GM18498 (cell line): ENCODE measurements around the gene GLP2R.

ENCODE experiments used
- ATAC-seq: cut with Tn5 transposase; IDR thresholded peaks from one replicate; pipeline ENCODE4 v1.9.1; 2021; ENCODE audit warnings: mild to moderate bottlenecking, moderate library complexity; ENCODE audit not compliant: unreplicated experiment

Gene GLP2R

DNA sequence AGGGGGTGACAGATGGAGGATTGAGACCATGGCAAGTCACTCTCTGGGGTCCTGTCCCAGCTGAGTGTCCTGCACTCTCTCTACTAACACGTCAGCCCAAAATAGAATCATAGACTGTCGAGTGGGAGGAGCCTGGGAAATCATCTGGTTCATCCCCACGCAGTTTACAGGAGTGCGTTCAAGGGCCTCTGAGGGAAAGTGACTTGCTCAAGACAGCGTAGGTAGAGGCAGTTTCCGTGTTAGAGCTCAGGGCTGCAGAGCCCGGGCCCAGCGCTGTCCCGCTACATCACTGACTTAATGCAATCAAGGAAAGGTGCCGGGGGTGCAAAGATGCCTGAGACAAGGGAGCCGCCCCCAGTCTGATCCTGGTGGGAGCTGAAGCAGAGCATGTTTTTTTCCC, 14.2 kb upstream of the GLP2R start:
- no peak for ATAC-seq

DNA sequence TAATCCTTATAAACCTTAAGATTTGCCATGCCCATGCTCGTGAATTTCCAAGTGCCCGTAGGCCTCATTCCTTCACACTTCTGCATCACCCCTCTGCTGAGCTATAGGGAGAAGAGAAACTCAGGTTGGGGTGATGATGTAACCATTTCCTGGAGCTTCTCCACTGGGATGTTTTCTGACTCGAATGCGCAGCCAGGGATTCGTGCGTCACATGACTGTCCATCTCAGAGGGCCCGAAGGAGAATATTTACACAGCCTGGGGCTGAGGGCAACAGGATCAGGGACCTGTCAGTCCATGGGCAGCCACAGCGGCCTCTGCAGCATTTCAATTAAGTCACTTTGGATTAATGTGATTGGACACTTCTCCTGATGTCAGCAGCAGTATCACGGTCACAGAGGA, 12.6 kb upstream of the GLP2R start:
- ATAC-seq = no peak

DNA sequence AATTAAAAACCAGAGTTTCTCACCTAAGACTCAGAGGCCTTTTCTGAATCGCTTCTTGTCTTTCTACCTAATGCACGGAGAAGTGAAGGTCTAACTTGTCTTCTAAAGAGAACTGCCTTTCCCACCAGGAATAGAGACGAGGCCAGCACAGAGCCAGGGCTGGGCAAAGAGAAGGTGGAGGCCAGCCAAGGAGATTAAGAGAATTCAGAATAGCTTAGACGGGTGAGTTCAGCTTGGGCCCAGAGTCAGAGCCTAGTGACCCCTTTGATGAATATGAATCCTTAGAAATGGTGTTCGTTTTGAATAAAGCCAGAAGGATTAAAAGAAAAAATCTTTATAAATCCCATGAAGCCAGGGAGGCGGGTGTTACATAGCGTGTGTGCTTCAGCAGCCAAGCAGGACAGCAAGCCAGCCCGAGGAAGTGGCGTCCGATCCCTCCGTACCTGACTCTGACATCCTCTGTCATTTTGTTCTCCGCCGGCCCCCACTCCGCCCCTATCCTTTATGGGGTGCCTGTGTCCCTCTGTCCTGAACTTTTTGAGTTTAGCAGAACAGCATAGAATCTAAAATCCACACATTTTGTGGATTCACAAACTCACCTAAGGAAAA, 11.3 kb upstream of the GLP2R start:
- ATAC-seq = no peak

DNA sequence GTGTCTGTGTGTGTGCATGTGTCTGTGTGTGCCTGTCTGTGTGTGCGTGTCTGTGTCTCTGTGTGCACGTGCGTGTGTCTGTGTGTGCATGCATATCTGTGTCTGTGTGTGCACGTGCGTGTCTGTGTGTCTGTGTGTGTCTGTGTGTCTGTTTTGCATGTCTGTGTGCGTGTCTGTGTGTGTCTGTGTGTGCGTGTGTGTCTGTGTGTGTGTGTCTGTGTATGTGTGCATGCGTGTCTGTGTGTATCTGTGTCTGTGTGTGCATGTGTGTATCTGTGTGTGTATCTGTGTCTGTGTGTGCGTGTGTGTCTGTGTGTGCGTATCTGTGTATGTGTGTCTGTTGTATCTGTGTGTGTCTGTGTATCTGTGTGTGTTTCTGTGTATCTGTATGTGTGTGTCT, 9.3 kb upstream of the GLP2R start:
- no peak for ATAC-seq

DNA sequence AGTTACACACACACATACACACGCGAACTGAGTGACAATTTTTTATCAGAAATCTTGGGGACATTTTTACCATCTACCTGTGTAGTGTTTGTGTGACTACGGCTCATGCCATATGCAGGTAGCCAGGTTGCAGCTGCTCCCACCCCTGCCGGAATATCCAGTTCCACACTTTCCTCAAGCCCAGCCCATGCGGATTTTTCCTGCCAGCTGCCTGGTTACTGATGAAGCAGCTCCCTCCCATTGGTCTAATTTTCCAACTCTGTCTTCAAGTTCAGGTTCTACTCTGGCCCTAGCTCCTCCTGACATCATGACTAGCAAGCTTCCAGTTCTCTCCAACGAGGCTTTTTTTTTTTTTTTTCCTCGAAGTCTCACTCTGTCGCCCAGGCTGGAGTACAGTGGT, 8.6 kb upstream of the GLP2R start:
- ATAC-seq = no peak

DNA sequence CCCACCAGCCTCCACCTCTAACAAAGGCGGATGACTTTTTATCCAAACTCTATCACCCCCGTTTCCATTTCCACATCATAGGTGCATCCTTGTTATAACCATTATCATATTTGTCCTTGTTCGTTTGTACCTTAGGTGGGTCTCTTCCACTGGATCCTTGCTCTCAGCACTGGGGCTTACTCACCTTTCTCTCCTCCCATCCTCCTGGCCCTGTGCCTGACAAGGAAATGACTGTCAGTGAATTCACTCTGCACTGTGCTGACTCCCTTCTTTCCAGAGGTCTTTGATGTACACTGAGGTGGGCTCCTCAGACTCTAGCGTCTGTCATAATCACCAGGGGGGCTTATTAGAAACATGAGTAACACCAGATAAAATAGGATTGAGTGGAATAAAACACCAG, 7.0 kb upstream of the GLP2R start:
- no peak for ATAC-seq

DNA sequence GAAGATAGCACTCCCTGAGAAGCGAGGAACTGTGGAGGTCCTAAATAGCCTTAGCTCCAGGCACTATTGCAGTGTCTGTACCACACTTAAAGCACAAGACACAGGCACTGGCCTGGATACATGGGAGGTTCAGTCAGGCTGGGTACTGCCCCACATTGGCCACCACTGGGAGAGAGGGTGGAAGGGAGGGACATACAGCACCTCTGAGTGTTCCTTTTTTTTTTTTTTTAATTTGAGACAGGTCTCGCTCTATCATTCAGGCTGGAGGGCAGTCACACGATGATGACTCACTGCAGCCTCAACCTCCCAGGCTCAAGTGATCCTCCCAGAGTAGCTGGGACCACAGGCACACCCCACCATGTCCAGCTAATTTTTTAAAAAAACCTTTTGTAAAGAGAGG, 5.3 kb upstream of the GLP2R start:
- no peak for ATAC-seq

DNA sequence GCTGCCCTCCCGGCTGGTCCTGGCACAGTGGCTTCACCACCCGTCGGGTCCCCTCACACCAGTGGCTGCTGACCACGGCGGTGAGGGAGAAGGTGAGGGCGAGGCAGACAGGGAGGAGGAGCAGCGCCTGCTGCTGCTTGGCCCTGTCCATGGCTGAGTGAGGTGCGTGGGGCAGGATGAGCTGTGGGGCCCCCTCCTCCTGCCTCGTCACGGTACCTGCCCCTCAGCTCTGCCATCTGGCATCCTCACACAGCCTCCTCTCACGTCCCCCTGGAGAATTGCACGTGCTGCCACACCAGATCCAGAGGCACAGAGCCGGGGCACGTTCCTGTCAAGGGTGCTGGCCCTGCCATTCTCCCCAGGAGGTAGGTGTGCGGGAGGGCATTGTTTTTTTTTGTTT, 3.8 kb upstream of the GLP2R start, which contains the start of gene GSG1L2:
TSS of gene GSG1L2 (minus strand) at position 159 of the 400 bp plus-strand sequence. CDS start at position 151, 8 bp downstream.
- no peak for ATAC-seq

DNA sequence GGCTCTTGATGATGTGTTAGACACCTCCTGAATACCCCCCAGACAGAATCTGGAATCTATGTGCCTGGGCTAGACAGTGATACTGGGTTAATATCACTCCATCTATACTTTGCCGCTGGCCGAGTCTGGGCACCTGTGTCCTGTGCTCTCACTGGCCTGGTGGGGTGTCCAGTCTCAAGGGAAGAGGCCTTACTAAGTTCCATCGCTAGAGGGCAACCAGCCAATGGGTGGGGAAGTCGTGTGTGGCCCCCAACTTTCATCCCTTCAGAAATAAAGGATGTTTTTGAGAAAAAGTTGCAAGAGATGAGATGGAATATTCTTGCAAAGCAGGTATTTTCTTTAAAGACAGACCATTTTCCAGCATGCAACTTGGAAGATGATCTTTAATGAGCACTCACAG, 1.6 kb upstream of the GLP2R start:
- no peak for ATAC-seq

DNA sequence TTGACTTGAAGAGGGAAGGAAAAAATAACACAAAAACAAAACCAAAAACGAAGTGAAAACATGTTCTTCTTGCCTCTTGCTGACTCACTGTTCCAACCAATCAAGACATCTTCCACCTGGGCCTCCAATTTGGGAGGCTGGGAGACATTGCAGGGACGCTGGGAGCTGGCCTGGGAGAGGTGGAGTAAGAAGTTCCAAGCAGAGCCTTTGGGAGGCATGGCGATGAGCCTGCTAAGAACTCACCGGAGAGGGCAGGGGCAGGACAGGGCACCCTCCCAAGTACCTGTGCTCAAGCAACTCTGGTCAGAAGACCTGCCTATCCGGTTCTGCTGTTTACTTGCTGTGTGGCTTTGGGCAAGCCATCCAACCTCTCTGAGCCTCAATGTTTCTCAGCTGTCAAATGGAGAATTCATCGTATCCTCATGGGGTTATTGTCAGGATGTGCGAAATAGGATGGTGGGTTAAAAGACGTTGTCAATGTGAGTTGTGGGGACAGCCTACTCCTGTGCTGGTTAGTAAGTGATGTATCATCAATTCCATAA, 856 bp upstream of the GLP2R start:
- no peak for ATAC-seq

DNA sequence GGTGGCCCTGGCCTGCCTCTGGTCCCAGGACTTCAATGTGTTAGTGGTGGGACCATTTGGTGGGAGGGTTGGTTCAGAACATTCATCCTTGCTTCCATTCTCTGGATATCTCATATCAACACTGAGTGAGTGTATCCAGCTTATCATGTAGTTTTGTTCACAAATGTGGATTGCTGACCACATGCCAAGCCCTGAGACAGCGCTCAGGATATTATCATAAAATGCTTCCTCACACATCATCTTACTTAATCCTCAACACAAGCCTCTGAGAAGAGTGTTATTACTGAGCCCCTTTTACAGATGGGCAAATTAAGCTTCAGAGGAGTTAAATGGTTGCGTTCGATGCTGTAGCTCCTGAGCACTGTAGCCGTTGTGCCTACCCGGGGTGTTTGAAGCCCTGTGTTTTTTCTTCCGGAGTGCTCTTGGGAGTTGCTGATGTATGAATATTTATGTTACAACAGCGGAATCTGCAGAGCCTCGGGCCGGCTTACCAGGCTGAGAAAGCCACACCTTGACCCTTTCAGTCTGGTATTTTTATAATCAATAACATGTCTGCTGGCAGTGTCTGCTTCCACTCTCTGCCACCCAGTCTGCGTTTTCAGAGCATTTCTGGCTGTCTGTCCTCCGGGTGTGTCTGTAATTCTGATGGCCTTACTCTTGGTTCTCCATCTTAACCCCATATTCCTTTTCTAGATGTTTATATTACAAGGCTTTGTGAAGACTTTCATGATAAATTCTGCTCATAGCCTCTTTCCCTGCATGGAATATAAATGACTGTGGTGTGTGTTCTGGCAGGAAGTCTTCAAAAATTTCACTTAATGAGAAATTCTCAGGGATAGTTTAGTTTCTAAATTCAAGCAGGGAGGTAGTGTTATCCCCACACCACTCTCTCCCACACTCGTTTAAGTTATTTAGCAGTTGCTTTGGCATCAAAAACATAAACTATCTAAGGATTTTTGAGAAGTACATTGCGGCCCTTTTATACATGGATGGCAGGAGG, 2.9 kb downstream of the GLP2R start:
- ATAC-seq = no peak

DNA sequence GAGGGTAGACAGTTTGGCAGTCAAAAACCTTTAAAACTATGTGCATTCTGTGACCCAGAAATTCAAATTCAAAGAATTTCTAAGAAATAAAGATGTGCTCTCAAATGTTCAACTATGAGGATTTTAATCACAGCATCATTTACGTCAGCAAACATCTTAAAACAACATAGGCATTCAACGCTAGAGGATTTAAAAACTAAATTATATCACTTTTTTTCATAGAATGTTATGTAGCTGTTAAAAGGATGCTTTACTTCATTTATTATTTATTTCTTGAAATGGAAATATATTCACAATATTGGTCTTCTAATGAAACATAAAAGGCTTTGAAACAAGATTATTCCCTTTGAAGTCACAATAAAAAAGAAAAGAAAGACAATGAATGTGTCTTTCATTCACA, 3.6 kb downstream of the GLP2R start:
- no peak for ATAC-seq

DNA sequence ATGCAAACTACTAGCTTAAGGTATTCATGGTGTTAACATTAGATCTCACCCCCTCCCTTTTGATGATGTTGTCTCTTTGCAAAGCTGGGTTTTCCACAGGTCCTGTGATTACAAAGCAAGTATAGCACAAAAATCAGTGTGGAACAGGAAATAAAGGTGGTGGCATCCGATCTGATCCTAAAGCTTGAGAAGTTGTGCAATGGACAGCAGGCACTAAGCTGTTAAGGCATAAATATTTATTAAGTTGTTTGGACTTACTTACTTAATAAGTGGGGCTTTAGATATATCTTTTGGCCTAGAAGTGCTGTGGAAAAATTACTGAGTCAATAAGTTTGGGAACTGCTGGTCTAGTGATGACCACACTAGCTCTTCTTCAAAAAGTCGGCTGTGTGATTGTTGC, 5.0 kb downstream of the GLP2R start:
- no peak for ATAC-seq

DNA sequence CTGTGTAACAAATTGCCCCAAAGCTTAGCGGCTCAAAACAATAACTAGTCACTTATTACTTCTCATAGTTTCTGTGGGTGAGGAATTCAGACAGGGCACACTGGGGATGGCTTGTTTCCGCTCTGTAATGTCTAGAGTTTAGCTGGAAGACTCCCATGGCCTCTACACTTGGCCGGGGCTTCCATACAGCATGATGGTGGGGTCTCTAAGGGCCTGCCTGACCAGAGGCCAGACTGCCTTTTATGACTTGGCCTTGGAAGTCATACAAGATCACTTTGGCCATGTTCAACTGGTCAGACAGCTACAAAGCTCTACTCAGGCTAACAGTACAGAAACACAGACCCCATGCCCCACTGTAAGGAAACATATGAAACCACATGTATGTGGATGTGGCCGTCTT, 8.2 kb downstream of the GLP2R start:
- no peak for ATAC-seq

DNA sequence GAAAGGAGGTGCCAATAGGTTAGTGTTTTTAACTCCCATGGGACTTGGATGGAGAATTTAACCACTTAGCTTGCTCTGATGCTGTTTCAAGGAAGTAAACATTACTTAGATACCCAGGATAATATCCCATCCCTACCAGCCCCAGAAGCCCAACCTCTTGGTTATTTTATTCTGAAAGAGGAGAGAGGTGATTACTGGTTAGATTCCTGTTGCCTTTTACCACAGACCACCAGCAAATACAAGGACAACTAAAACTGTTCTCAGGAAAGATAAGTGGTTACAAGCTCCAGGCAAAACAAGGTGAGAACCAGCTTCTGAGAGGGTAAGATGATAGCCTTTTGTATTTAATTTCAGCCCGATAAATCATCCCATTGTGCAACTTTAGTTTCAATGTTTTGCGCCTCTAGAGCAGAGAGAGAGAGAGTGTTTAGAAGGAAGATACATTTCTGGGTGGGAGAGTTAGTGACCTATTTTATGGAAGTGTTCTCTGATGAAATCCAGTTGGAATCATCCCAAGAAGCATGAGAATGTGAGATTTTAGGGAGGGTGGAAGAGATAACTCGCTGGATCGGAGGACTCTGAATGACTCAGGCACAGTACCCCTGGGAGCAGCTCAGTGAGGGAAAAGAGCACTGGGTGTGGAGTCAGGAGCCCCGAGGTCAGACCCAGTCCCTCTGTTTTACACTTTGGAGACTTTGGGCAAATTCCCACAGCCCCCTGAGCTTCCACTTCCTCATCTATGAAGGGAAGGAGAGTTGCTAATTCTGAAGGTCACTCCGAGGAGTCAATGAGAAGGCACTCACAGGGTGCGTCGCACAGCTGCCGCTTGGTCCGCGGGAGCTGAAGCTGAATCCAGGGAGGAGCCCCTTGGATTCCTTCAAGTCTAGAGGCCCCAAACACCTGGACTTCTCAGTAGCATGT, 12.1 kb downstream of the GLP2R start:
- ATAC-seq = no peak

DNA sequence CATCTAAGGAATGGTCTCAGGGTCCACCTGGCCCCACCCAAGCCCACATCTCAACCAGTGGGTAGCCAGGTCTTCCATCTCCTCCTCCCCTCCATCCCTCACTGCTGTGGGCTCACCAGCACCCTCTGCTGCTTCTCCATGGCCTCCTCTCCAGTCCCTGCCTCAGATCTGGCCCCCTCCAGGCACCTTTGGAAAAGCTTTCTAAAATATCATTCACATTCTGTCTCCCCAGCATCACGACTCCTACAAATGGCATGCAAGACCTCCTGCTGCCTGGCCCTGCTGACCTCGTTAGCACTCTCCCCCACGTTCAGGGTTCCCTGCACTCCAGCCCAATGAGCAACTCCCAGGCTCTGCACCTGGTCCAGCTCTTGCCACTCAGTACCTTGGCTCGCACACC, 13.7 kb downstream of the GLP2R start:
- ATAC-seq = no peak

DNA sequence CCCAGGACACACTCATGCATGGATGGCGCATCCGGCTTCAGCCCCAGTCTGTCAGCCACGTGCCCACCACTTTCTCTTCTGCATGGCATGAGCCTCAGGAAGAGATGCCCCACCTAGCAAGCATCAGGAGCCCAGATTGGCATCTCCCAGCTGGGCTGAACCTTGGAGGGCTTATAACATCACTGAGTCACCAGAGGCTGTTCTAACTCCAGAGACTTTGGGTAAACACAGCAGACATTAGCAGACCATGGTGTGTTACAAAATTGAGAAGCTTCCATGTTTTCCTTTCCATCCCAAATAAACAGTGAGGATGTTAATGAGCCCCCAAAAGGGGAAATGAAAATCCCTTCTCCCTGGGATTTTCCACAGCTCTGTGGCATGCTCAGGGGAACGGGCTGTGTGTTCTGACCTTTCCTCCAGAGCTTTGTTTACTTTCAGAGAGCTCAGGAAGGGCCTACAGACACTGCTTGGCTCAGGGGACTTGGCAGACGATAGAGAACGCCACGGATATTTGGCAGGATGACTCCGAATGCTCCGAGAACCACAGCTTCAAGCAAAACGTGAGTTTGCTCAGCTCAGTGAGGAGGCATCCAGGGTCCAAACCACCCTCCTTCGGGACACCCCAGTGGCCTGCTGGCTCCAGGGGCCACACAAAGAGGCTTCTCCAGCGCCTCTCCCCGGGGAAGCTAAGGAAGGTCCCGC, 16.5 kb downstream of the GLP2R start:
- no peak for ATAC-seq

DNA sequence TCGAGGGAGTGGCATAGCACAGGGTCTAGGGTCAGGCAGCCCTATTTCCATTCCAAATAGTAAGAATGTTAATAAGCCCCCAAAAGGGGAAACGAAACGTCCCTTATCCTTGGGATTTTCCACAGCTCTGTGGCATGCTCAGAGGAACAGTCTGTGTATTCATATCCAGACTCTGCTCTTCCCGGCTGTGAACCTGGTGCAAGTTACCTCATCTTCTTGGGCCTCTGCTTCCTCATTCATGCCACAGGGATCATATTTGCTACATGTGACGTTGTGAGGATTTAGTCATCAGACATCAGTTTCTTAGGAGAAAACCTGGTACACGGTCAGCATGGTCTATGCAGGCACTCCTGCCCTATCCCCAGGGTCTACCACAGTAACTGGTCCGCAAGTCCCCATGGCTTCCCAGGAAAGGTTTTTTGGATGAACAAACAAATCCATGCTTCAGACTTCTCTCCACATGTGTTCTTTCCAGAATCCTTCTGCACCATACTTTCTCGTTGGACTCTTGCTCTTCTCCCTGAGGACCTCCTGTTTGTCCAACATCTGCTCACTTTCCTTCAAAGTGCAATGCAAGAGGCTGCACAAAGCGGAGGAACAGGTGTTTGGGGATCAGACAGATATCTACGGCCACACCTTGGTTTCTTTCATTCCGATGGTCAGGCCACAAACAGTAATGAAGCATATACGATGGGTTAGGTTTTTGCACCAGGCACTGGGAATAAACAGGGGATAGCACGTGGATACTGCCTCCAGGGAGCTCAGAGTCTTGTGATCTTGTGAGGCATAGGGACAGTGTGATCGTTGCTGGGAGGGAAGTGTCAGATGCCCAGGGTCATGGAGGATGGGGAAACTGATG, 17.7 kb downstream of the GLP2R start:
- no peak for ATAC-seq

DNA sequence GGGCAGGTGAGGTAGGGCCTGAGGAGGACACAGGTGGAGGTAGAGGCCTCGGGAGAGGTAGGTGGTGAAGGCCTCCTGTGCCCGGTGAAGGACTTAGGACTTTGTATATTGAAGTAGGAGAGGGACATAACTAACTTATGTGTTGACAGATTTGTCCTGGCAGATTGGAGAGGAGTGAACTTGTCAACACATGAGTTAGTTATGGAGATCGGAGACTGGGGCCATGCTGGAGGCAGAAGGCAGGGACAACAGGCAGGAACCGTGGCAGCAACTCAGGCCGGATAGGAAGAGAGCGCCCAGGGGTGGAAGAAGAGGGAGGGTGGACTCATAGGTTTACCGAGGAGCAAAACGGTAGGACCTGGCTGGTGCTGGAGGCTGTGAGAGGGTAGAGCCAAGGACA, 18.4 kb downstream of the GLP2R start:
- ATAC-seq = no peak
